GM23338 (cell line): ENCODE measurements around the gene USP7. TPM values are rescaled to one million over a fixed set of nuclear protein-coding genes. Genes with fewer than 3 reads are reported as not detected.

Experiments used
- ATAC-seq: fragments of 200-7000 bp; cut with Tn5 transposase; 3 replicates; pipeline ENCODE4 v1.9.1; 2020
- DNase-seq: peaks from one replicate; pipeline ENCODE4 v3.0.0-alpha.2; 2015; ENCODE audit warnings: low spot score
- H2AFZ ChIP-seq: fragments of 200-600 bp; sonication (generic); 2 replicates; pipeline ENCODE4 v1.8.0; 2016; ENCODE audit warnings: antibody characterized with exemption, mild to moderate bottlenecking, moderate library complexity
- H3F3A ChIP-seq: fragments of 200-600 bp; sonication (generic); replicated peaks from 2 replicates; pipeline ENCODE4 v1.8.0; 2017; ENCODE audit warnings: antibody characterized with exemption, mixed run types, low read depth
- H3K27ac ChIP-seq: fragments of 200-600 bp; sonication (generic); 2 replicates; pipeline ENCODE4 v1.6.1; 2016; ENCODE audit warnings: low read depth
- H3K27me3 ChIP-seq: fragments of 200-600 bp; sonication (generic); 2 replicates; pipeline ENCODE4 v1.8.0; 2016; ENCODE audit warnings: mild to moderate bottlenecking, mixed run types, moderate library complexity; ENCODE audit not compliant: insufficient read depth
- H3K36me3 ChIP-seq: fragments of 200-600 bp; sonication (generic); 2 replicates; pipeline ENCODE4 v1.8.0; 2016; ENCODE audit warnings: mild to moderate bottlenecking; ENCODE audit not compliant: insufficient read depth
- H3K4me1 ChIP-seq: fragments of 200-600 bp; sonication (generic); 2 replicates; pipeline ENCODE4 v1.8.0; 2016; ENCODE audit warnings: mild to moderate bottlenecking, moderate library complexity; ENCODE audit not compliant: insufficient read depth
- H3K4me2 ChIP-seq: fragments of 200-600 bp; sonication (generic); 2 replicates; pipeline ENCODE4 v1.7.1; 2017; ENCODE audit warnings: mixed run types
- H3K4me3 ChIP-seq: fragments of 200-600 bp; sonication (generic); 2 replicates; pipeline ENCODE4 v1.6.1; 2016; ENCODE audit warnings: mixed run types
- H3K79me2 ChIP-seq: fragments of 200-600 bp; sonication (generic); replicated peaks from 2 replicates; pipeline ENCODE4 v1.8.0; 2017; ENCODE audit warnings: mild to moderate bottlenecking; ENCODE audit not compliant: insufficient read depth
- H3K9me2 ChIP-seq: fragments of 200-600 bp; sonication (generic); 2 replicates; pipeline ENCODE4 v1.8.0; 2017; ENCODE audit not compliant: insufficient read depth
- H4K20me1 ChIP-seq: fragments of 200-600 bp; sonication (generic); replicated peaks from 2 replicates; pipeline ENCODE4 v1.8.0; 2017; ENCODE audit warnings: mild to moderate bottlenecking; ENCODE audit not compliant: insufficient read depth
- H3K27ac Mint-ChIP-seq: 2 replicates; pipeline ENCODE4 v1.8.0; 2020; ENCODE audit warnings: inconsistent platforms, mild to moderate bottlenecking, moderate library complexity, mixed read lengths
- H3K27me3 Mint-ChIP-seq: 3 replicates; pipeline ENCODE4 v1.8.0; 2022; ENCODE audit warnings: low read depth, mild to moderate bottlenecking, moderate library complexity, mixed read lengths, inconsistent platforms; ENCODE audit not compliant: insufficient read depth, poor library complexity
- H3K36me3 Mint-ChIP-seq: 3 replicates; pipeline ENCODE4 v1.8.0; 2021; ENCODE audit warnings: low read depth, mild to moderate bottlenecking, inconsistent platforms, moderate library complexity, mixed read lengths
- H3K4me1 Mint-ChIP-seq: 3 replicates; pipeline ENCODE4 v1.8.0; 2020; ENCODE audit warnings: mild to moderate bottlenecking, inconsistent platforms, mixed read lengths
- H3K4me3 Mint-ChIP-seq: 3 replicates; pipeline ENCODE4 v1.8.0; 2021; ENCODE audit warnings: moderate library complexity, mild to moderate bottlenecking, inconsistent platforms, mixed read lengths
- H3K9me3 Mint-ChIP-seq: 3 replicates; pipeline ENCODE4 v1.8.0; 2020; ENCODE audit warnings: moderate library complexity, mild to moderate bottlenecking, inconsistent platforms, mixed read lengths
- CTCF ChIP-seq, 2 experiments: fragments of 200-600 bp in 1 of 2; sonication (generic) in 1 of 2; conservative IDR thresholded peaks; 2 replicates each; pipeline versions ENCODE4 v1.5.1 to v1.6.1; 2016 to 2017; ENCODE audit warnings: antibody characterized with exemption in 2 of 2, low read depth in 2 of 2, mild to moderate bottlenecking in 2 of 2, moderate library complexity in 1 of 2
- EZH2phosphoT487 ChIP-seq: fragments of 200-600 bp; sonication (generic); IDR thresholded peaks from one replicate; pipeline ENCODE4 v1.8.1; 2018; ENCODE audit warnings: antibody characterized with exemption; ENCODE audit not compliant: unreplicated experiment
- JUNB ChIP-seq: IDR thresholded peaks from one replicate; pipeline ENCODE4 v1.6.1; 2016; ENCODE audit warnings: antibody characterized with exemption; ENCODE audit not compliant: unreplicated experiment
- NANOG ChIP-seq: IDR thresholded peaks from 2 replicates; pipeline ENCODE4 v1.6.1; 2016; ENCODE audit warnings: antibody characterized with exemption, borderline replicate concordance
- REST ChIP-seq: IDR thresholded peaks from one replicate; pipeline ENCODE4 v1.6.1; 2018; ENCODE audit warnings: antibody characterized with exemption; ENCODE audit not compliant: unreplicated experiment
- STAT1 ChIP-seq: IDR thresholded peaks from one replicate; pipeline ENCODE4 v1.6.1; 2016; ENCODE audit warnings: antibody characterized with exemption; ENCODE audit not compliant: unreplicated experiment
- ZNF462 ChIP-seq: fragments of 250-450 bp; sonication (Bioruptor Pico); IDR thresholded peaks from 2 replicates; pipeline ENCODE4 v1.5.0; 2020; ENCODE audit warnings: mild to moderate bottlenecking, moderate library complexity
- polyA plus RNA-seq: library from polyadenylated mRNA; unstranded; fragments of >200 nt; fragmentation: Nextera tagmentation; extraction: Ambion mirVana; gene quantifications from 2 replicates; pipeline ENCODE4 v1.2.1, GENCODE V29; 2016
- total RNA-seq: library from RNA; depleted of rRNA; stranded (reverse); fragments of >200 nt; shearing (Covaris generic); gene quantifications from 2 replicates; pipeline ENCODE4 v1.2.3, GENCODE V29; 2014

Gene USP7
- total and polyA plus RNA-seq, 2 experiments from 2014 or later: 42.3 to 130 TPM

GRCh38 chr16:8924214-8924613, 39.5 kb downstream of the USP7 start (continued):
- TF ChIP-seq ZNF462 (no peak), JUNB (no peak), NANOG (no peak), EZH2phosphoT487 (no peak), STAT1 (no peak)

GRCh38 chr16:8923199-8923598, 40.5 kb downstream of the USP7 start:
- Histone ChIP-seq H3F3A (peaks cover 11% of the 10 kb centered on the region; the same call in 1 of the 2 replicates), H3K9me2 (no peaks in the 10 kb centered on the region), H3K36me3 (peaks cover 40% of the 10 kb centered on the region), H3K4me3 (no peak overlapping the region), H3K4me1 (no peaks in the 10 kb centered on the region), H3K27me3 (no peaks in the 10 kb centered on the region), H2AFZ (no peak overlapping the region), H3K4me2 (no peak overlapping the region), H3K27ac (peak overlapping the region; percentile 51; the same call in 1 of the 2 replicates), H3K79me2 (peaks cover 62% of the 10 kb centered on the region), H4K20me1 (peaks cover 63% of the 10 kb centered on the region)
- TF ChIP-seq CTCF (conservative IDR thresholded peaks at IDR 0.05; ENCODE audit: low read depth in 2 of 2): peak in 1 of 2 experiments; percentile 45; a peak in 2 of 4 replicates
- TF ChIP-seq REST: no peak
- peaks cover 72% of the 10 kb centered on the region for H3K36me3 Mint-ChIP-seq
- no peak overlapping the region for H3K27ac Mint-ChIP-seq
- H3K9me3 Mint-ChIP-seq: no peaks in the 10 kb centered on the region
- ATAC-seq: peak; percentile 48; the same call in 2 of the 3 replicates
- DNase-seq: no peak
- H3K4me3 Mint-ChIP-seq: no peak overlapping the region
- H3K4me1 Mint-ChIP-seq: peaks cover 3% of the 10 kb centered on the region; the same call in 1 of the 3 replicates
- no peaks in the 10 kb centered on the region for H3K27me3 Mint-ChIP-seq
